Measurements from ENCODE around the gene CSF3R.

- TF ChIP-seq POLR2A (IDR thresholded peaks at IDR 0.05): no peak
- no peak for TF ChIP-seq CTCF (IDR thresholded peaks at IDR 0.05)
Observed at GRCh38 chr1:36466370-36467026, 16.2 kb downstream of the CSF3R start.

Data from prostate gland (tissue), 2 donors.